H1 (cell line): ENCODE data around the gene GGCX. TPM values are rescaled to one million over a fixed set of nuclear protein-coding genes. Genes with fewer than 3 reads are reported as not detected.

Source experiments
- CTCF ChIA-PET: fragments of 300-600 bp; sonication (Branson Sonifier 250); formaldehyde crosslinking; loops from one replicate; lab custom pipeline; 2021; ENCODE audit not compliant: partially characterized antibody; lab: Charles Lee
- POLR2A ChIA-PET: fragments of 300-600 bp; sonication (Branson Sonifier 250); formaldehyde crosslinking; loops from one replicate; lab custom pipeline; 2021; ENCODE audit warnings: inconsistent platforms; ENCODE audit not compliant: partially characterized antibody; lab: Charles Lee
- DNase-seq, 2 experiments: peaks; one replicate each; pipeline versions ENCODE4 v3.0.0 to v3.0.0-alpha.2; 2010 to 2022; ENCODE audit warnings: low spot score in 2 of 2, low read depth in 1 of 2, mixed read lengths in 1 of 2
- FAIRE-seq: peaks from 2 replicates; lab custom pipeline; 2011; peaks lifted over from hg19 to GRCh38; lab: Jason Lieb, UNC
- H2AFZ ChIP-seq: 2 replicates; pipeline ENCODE4 v1.8.1; 2012; ENCODE audit warnings: low read length, inconsistent platforms
- H2AK5ac ChIP-seq: 2 replicates; pipeline ENCODE4 v1.6.1; 2013; ENCODE audit warnings: low read depth, low read length
- H2BK120ac ChIP-seq: replicated peaks from 2 replicates; pipeline ENCODE3; 2013; ENCODE audit warnings: low read depth, low read length, inconsistent platforms
- H2BK12ac ChIP-seq: 2 replicates; pipeline ENCODE4 v1.6.1; 2013; ENCODE audit warnings: low read depth, low read length
- H2BK15ac ChIP-seq: 2 replicates; pipeline ENCODE4 v1.6.1; 2013; ENCODE audit warnings: low read length
- H2BK20ac ChIP-seq: 2 replicates; pipeline ENCODE4 v1.6.1; 2013; ENCODE audit warnings: low read length
- H2BK5ac ChIP-seq: 2 replicates; pipeline ENCODE4 v1.6.1; 2013; ENCODE audit warnings: low read depth, low read length
- H3K14ac ChIP-seq: 2 replicates; pipeline ENCODE4 v1.6.1; 2013; ENCODE audit warnings: inconsistent platforms; ENCODE audit not compliant: insufficient read length
- H3K18ac ChIP-seq: 2 replicates; pipeline ENCODE4 v1.6.1; 2013; ENCODE audit warnings: low read length; ENCODE audit errors: extremely low read depth
- H3K23ac ChIP-seq: 2 replicates; pipeline ENCODE4 v1.6.1; 2013; ENCODE audit warnings: inconsistent platforms; ENCODE audit not compliant: insufficient read length
- H3K23me2 ChIP-seq: 2 replicates; pipeline ENCODE4 v1.6.1; 2013; ENCODE audit warnings: low read depth, low read length
- H3K27ac ChIP-seq: 2 replicates; pipeline ENCODE4 v1.6.1; 2011; ENCODE audit warnings: low read depth, low read length, inconsistent platforms
- H3K27me3 ChIP-seq, 4 experiments: replicated peaks in 1 of 4; 1 replicate in 1 of 4; 2 replicates in 3 of 4; pipeline versions ENCODE4 v1.6.1 to v1.8.1; 2011 to 2013; ENCODE audit warnings: low read length in 3 of 4, mild to moderate bottlenecking in 3 of 4, inconsistent platforms in 2 of 4, mixed read lengths in 2 of 4, moderate library complexity in 1 of 4; ENCODE audit not compliant: control insufficient read depth in 3 of 4, insufficient read depth in 3 of 4; ENCODE audit errors: extremely low read depth in 1 of 4
- H3K36me3 ChIP-seq, 4 experiments: 2 replicates each; pipeline versions ENCODE4 v1.6.1 to v1.8.1; 2011 to 2013; ENCODE audit warnings: mild to moderate bottlenecking in 4 of 4, low read length in 3 of 4, moderate library complexity in 2 of 4, control low read depth in 1 of 4, inconsistent platforms in 1 of 4; ENCODE audit not compliant: insufficient read depth in 4 of 4, control insufficient read depth in 2 of 4
- H3K4ac ChIP-seq: replicated peaks from 2 replicates; pipeline ENCODE3; 2013; ENCODE audit warnings: low read length, low read depth, mixed read lengths, inconsistent platforms; ENCODE audit not compliant: insufficient read length
- H3K4me1 ChIP-seq, 4 experiments: replicated peaks in 1 of 4; 1 replicate in 1 of 4; 2 replicates in 3 of 4; pipeline versions ENCODE4 v1.6.1 to v1.8.1; 2011 to 2013; ENCODE audit warnings: low read length in 3 of 4, inconsistent platforms in 2 of 4, mixed read lengths in 1 of 4; ENCODE audit not compliant: insufficient read depth in 4 of 4, control insufficient read depth in 3 of 4
- H3K4me2 ChIP-seq, 2 experiments: 2 replicates each; pipeline versions ENCODE4 v1.6.1 to v1.8.1; 2011 to 2013; ENCODE audit warnings: low read depth in 2 of 2, low read length in 2 of 2, control low read depth in 1 of 2, inconsistent platforms in 1 of 2, mild to moderate bottlenecking in 1 of 2; ENCODE audit not compliant: insufficient read depth in 1 of 2
- H3K4me3 ChIP-seq, 4 experiments: fragments of 200-600, 300-600 bp in 1 of 4; sonication (generic), shearing (Covaris generic), sonication (Bioruptor Twin) in 1 of 4; 2 replicates each; pipeline versions ENCODE4 v1.5.1 to v1.8.1; 2011 to 2016; ENCODE audit warnings: low read length in 4 of 4, low read depth in 3 of 4, control low read depth in 2 of 4, inconsistent platforms in 2 of 4, mild to moderate bottlenecking in 2 of 4, mixed read lengths in 1 of 4, moderate library complexity in 1 of 4; ENCODE audit not compliant: insufficient read depth in 2 of 4; ENCODE audit errors: extremely low read depth in 1 of 4
- H3K56ac ChIP-seq: replicated peaks from 2 replicates; pipeline ENCODE3; 2013; ENCODE audit warnings: low read depth, mild to moderate bottlenecking, mixed read lengths, low read length, inconsistent platforms; ENCODE audit not compliant: insufficient read length
- H3K79me1 ChIP-seq: 2 replicates; pipeline ENCODE4 v1.6.1; 2013; ENCODE audit warnings: low read depth, low read length, control low read depth
- H3K79me2 ChIP-seq, 2 experiments: 2 replicates each; pipeline versions ENCODE4 v1.6.1 to v1.8.1; 2012 to 2013; ENCODE audit warnings: low read length in 2 of 2, mild to moderate bottlenecking in 2 of 2, inconsistent platforms in 1 of 2; ENCODE audit not compliant: insufficient read depth in 2 of 2, control insufficient read depth in 1 of 2
- H3K9ac ChIP-seq, 4 experiments: replicated peaks in 1 of 4; 1 replicate in 1 of 4; 2 replicates in 3 of 4; pipeline versions ENCODE4 v1.6.1 to v1.8.1; 2011 to 2013; ENCODE audit warnings: low read depth in 3 of 4, low read length in 3 of 4, control low read depth in 2 of 4, mild to moderate bottlenecking in 2 of 4, moderate library complexity in 2 of 4, inconsistent platforms in 1 of 4; ENCODE audit errors: extremely low read depth in 1 of 4
- H3K9me3 ChIP-seq, 2 experiments: 2 replicates each; pipeline versions ENCODE4 v1.6.1 to v1.8.1; 2012 to 2013; ENCODE audit warnings: mild to moderate bottlenecking in 2 of 2, moderate library complexity in 2 of 2, control low read depth in 1 of 2, inconsistent platforms in 1 of 2, low read depth in 1 of 2, low read length in 1 of 2, mixed read lengths in 1 of 2; ENCODE audit not compliant: insufficient read depth in 2 of 2
- H4K20me1 ChIP-seq, 2 experiments: replicated peaks in 1 of 2; 2 replicates each; pipeline versions ENCODE3 to v1.8.1; 2011 to 2013; ENCODE audit warnings: inconsistent platforms in 2 of 2, low read length in 2 of 2, mild to moderate bottlenecking in 1 of 2; ENCODE audit not compliant: insufficient read depth in 2 of 2, control insufficient read depth in 1 of 2
- H4K5ac ChIP-seq: 2 replicates; pipeline ENCODE4 v1.6.1; 2013; ENCODE audit warnings: low read length, low read depth, mixed read lengths, inconsistent platforms; ENCODE audit not compliant: insufficient read length
- H4K8ac ChIP-seq: 2 replicates; pipeline ENCODE4 v1.8.0; 2013; ENCODE audit warnings: mild to moderate bottlenecking, moderate library complexity, low read length, inconsistent platforms; ENCODE audit not compliant: insufficient read depth; ENCODE audit errors: extremely low read depth
- H4K91ac ChIP-seq: replicated peaks from 2 replicates; pipeline ENCODE3; 2013; ENCODE audit warnings: low read length, mixed read lengths, inconsistent platforms; ENCODE audit not compliant: insufficient read length
- CEBPB ChIP-seq: IDR thresholded peaks from 2 replicates; pipeline ENCODE4 v1.6.1; 2012; ENCODE audit warnings: low read depth, low read length
- NANOG ChIP-seq: IDR thresholded peaks from 2 replicates; pipeline ENCODE4 v1.6.1; 2011; ENCODE audit warnings: low read length, low read depth, mild to moderate bottlenecking, inconsistent platforms; ENCODE audit not compliant: insufficient read depth, poor library complexity, severe bottlenecking
- PHF8 ChIP-seq: fragments of 200-600 bp; sonication (generic); conservative IDR thresholded peaks from 2 replicates; pipeline ENCODE4 v1.7.1; 2012; ENCODE audit warnings: low read depth, mild to moderate bottlenecking, inconsistent platforms, low read length, moderate library complexity
- SUZ12 ChIP-seq: fragments of 200-600 bp; sonication (generic); IDR thresholded peaks from 2 replicates; pipeline ENCODE4 v1.6.1; 2012; ENCODE audit warnings: mild to moderate bottlenecking, inconsistent platforms, low read length, moderate library complexity, mixed read lengths
- TCF12 ChIP-seq: IDR thresholded peaks from 2 replicates; pipeline ENCODE4 v1.6.1; 2011; ENCODE audit warnings: low read depth, mild to moderate bottlenecking, low read length
- WGBS, 2 experiments: shearing (Covaris generic) in 1 of 2; methylation state at CpG; one replicate each; pipeline versions ENCODE4 v1.1.6 to v1.1.7; 2013 to 2015; ENCODE audit warnings: low lambda C conversion rate in 2 of 2, mixed read lengths in 2 of 2, inconsistent platforms in 1 of 2, low coverage in 1 of 2, missing lambda C conversion rate in 1 of 2; ENCODE audit not compliant: insufficient replicate concordance in 2 of 2, insufficient coverage in 1 of 2, insufficient read length in 1 of 2; ENCODE audit errors: extremely low coverage in 1 of 2, missing lambda C conversion rate in 1 of 2; 5-methylcytosine and 5-hydroxymethylcytosine counted together
- long read RNA-seq, 2 experiments: library from RNA in 1 of 2; library from capped mRNA in 1 of 2; stranded (forward); transcript quantifications; one replicate each; pipeline ENCODE4 v2.0.0, GENCODE V29; 2021; ENCODE audit warnings: inconsistent platforms in 1 of 2
- polyA minus RNA-seq, 3 experiments: library from RNA; depleted of rRNA, polyadenylated mRNA; stranded (reverse); fragments of >200 nt; gene quantifications; 1 replicate in 2 of 3; 2 replicates in 1 of 3; pipeline ENCODE4 v1.2.3, GENCODE V29; 2011
- polyA plus RNA-seq, 7 experiments: library from polyadenylated mRNA; depleted of rRNA in 3 of 7; stranded (reverse) in 5 of 7; unstranded in 2 of 7; fragments of >200 nt in 5 of 7; fragments of 200-250 nt in 2 of 7; gene quantifications; 1 replicate in 5 of 7; 2 replicates in 1 of 7; 4 replicates in 1 of 7; pipeline versions ENCODE4 v1.2.1 to v1.2.3, GENCODE V29; 2011 to 2013; ENCODE audit warnings: missing spikeins in 2 of 7, mixed read lengths in 2 of 7
- total RNA-seq: library from RNA; stranded (reverse); fragmentation: NEBNext Ultra II Directional; extraction: Animal tissue kit (Norgen Biotek cat#: 25700); gene quantifications from 2 replicates; pipeline ENCODE4 v1.2.1, GENCODE V29; 2021
- TF ChIP-seq, protein P1 (sequence below): IDR thresholded peaks from 2 replicates; pipeline ENCODE4 v1.6.1; 2012; ENCODE audit warnings: inconsistent platforms

GGCX gene
- total RNA-seq (33.8 and 36.1 TPM in 2 replicates), polyA plus RNA-seq (2011; rRNA removed) (29.4 and 47.8 TPM in 2 replicates), polyA minus RNA-seq (2011; rRNA and poly(A)+ RNA removed) (57.4 and 67.9 TPM in 2 replicates)
- 34.9 TPM for polyA plus RNA-seq (2011; cell fraction: cytosol; rRNA removed)
- polyA plus RNA-seq (2011; cell fraction: nucleus; rRNA removed) = 40.6 TPM
- polyA plus RNA-seq (2012, experiment 1 of 2) = 26.7 to 32.0 TPM (median 29.0 TPM) in 4 replicates
- polyA plus RNA-seq (2012, experiment 2 of 2) = 31.1 TPM
- polyA plus RNA-seq (2013, experiment 1 of 2) = 34.0 TPM
- polyA plus RNA-seq (2013, experiment 2 of 2) = 33.7 TPM
- 19.6 TPM for polyA minus RNA-seq (2011; cell fraction: cytosol; rRNA and poly(A)+ RNA removed)
- polyA minus RNA-seq (2011; cell fraction: nucleus; rRNA and poly(A)+ RNA removed) = 45.0 TPM
- long read RNA-seq, experiment 1, full-length matches to known transcripts = 12 of 16 reads
- long read RNA-seq, experiment 1, partial matches to known transcripts = 3 of 16 reads
- long read RNA-seq, experiment 1, other reads (novel, unspliced or antisense) = 1 of 16 reads
- long read RNA-seq, experiment 2, partial matches to known transcripts = 0 of 2 reads
- long read RNA-seq, experiment 2, other reads (novel, unspliced or antisense) = 2 of 2 reads

DNA sequence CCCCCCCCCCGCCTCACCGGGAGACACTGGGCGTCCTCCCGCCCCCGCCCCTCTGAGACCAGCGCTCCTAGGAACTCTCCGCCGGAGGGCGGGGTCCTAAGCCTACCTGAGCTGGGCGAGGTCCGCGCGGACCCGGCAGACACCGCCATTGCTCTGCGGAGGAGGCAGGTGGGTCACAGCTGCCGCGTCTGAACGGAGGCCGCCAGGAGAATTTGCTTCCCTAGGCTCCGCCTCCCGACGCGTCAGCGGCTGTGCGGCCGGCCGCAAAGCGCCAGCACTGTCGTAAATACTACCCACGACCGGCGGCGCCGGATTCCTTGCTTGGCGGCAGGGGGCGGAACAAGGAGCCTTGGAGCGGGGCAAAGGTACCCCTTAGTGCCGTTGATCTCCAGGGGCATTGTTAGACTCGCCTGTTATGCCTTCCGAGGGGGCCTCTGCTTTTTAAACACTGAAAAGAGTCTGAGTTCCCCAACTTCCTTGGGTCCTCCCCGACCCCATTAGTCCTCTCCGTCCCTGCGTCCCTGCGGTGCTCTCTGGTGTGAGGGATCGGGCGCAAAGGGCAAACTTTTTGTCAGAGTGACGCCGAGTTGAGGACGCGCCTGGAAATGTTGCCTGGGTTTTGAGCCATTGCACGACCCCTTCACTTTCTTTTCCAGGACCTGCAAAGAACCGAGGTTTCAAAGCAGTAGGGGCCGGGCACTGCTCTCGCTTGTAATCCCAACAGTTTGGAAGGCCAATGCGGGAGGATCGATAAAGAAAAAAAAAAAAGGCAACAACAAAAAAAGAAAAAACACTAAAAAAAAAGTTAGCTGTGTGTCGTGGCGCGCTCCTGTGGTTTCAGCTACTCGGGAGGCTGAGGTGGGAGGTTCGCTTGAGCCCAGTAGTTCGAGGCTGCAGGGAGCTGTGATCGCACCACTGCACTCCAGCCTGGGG, at the start of gene GGCX:
TSS of gene GGCX (minus strand) at position 214 of the 933 bp plus-strand sequence. CDS start at position 149, 65 bp downstream.
- Histone ChIP-seq H3K23me2 (peaks cover 5% of the 10 kb centered on the region), H4K5ac (peak within 1 kb of the TSS; percentile 90), H3K23ac (no peak within 1 kb of the TSS), H3K4me1 (no peaks in the 10 kb centered on the region), H2BK12ac (peak within 1 kb of the TSS; percentile 60; the same call in 1 of the 2 replicates), H3K4me2 (peak within 1 kb of the TSS; percentile 84 to 96), H2BK20ac (no peak within 1 kb of the TSS), H3K27ac (peak within 1 kb of the TSS; percentile 92), H3K79me2 (peaks cover 0 to 18% of the 10 kb centered on the region in 2 experiments; a peak in 2 of 4 replicates), H3K56ac (peak within 1 kb of the TSS; percentile 17), H4K8ac (peak within 1 kb of the TSS; percentile 94), H2AK5ac (no peak within 1 kb of the TSS), H3K4ac (peak within 1 kb of the TSS; percentile 40), H3K79me1 (0 out of 2 replicates have a peak, but pooled peaks cover 4% of the 10 kb centered on the region), H3K36me3 (peaks cover 3 to 11% (median 8%) of the 10 kb centered on the region in 4 experiments; a peak in 7 of 8 replicates), H3K9me3 (no peaks in the 10 kb centered on the region), H3K9ac (peak within 1 kb of the TSS in 3 of 4 experiments; percentile 90 to 97 (median 94); a peak in 6 of 7 replicates), H2BK5ac (peak within 1 kb of the TSS; percentile 90; the same call in 1 of the 2 replicates), H2BK120ac (no peak within 1 kb of the TSS), H2AFZ (peak within 1 kb of the TSS; percentile 96), H3K14ac (no peak within 1 kb of the TSS), H4K20me1 (no peaks in the 10 kb centered on the region), H4K91ac (peak within 1 kb of the TSS; percentile 78), H3K4me3 (peak within 1 kb of the TSS; percentile 68 to 90 (median 88)), H2BK15ac (no peak within 1 kb of the TSS), H3K18ac (peak within 1 kb of the TSS; percentile 99), H3K27me3 (no peaks in the 10 kb centered on the region)
- 9% methylated on average over 62 of the region's 64 CpGs; no CpG with 5 or more reads in 1 of the 2 experiments for WGBS, 2 experiments
- CTCF ChIA-PET = interaction anchor here (0.6 to 3.6 kb wide), 6 partner anchors 10 to 170 kb away, joined by 3 to 20 read pairs (median 4); no protein-coding TSS in a partner anchor
- FAIRE-seq = no peak
- DNase-seq = peak; percentile 88 to 97
- POLR2A ChIA-PET = interaction anchor here (0.6 to 38.6 kb wide), 23 partner anchors 8 to 1126 kb away, joined by 3 to 1889 read pairs (median 3); partner anchors contain the start of genes C2orf68, CAPG, MAT2A and RNF181
- peak; percentile 55; the same call in 1 of the 2 replicates for TF ChIP-seq TCF12
- no peak for TF ChIP-seq NANOG
- TF ChIP-seq CEBPB = no peak
- peak; percentile 92 for TF ChIP-seq PHF8
- TF ChIP-seq, protein P1, sequence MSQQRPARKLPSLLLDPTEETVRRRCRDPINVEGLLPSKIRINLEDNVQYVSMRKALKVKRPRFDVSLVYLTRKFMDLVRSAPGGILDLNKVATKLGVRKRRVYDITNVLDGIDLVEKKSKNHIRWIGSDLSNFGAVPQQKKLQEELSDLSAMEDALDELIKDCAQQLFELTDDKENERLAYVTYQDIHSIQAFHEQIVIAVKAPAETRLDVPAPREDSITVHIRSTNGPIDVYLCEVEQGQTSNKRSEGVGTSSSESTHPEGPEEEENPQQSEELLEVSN = no peak
- no peak for TF ChIP-seq SUZ12
